Mammary epithelial cell (primary cell): ENCODE results near the gene HSPA13.

Experiments
- EZH2 ChIP-seq: IDR thresholded peaks from 2 replicates; pipeline ENCODE4 v1.6.1; 2012; ENCODE audit warnings: low read length, inconsistent platforms, borderline replicate concordance
- TF ChIP-seq, protein P1 (sequence below), 2 donors: IDR thresholded peaks in 1 of 2; conservative IDR thresholded peaks in 1 of 2; 2 replicates each; pipeline ENCODE4 v1.5.1; 2011 to 2012; ENCODE audit warnings: inconsistent platforms in 2 of 2, low read length in 2 of 2, mild to moderate bottlenecking in 2 of 2, control low read depth in 1 of 2, low read depth in 1 of 2; ENCODE audit not compliant: insufficient read depth in 1 of 2; ENCODE audit errors: extremely low read depth in 1 of 2

DNA sequence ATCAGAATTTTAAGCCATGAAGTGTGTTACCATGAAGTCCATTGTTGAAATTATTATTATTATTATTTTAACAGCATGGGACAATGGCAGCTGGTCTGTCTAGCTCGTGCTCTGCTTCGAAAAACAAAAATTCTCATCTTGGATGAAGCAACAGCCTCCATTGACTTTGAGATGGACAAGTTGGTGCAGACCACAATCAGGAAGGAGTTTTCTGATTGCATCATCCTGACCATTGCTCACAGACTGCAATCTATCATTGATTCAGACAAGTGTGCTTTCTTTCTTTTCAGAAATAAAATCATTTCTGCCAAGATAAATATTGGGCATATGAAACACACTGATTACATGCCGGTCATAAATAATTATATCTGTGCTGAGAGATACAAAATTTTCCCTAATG, 21.0 kb downstream of the HSPA13 start:
- TF ChIP-seq, protein P1, sequence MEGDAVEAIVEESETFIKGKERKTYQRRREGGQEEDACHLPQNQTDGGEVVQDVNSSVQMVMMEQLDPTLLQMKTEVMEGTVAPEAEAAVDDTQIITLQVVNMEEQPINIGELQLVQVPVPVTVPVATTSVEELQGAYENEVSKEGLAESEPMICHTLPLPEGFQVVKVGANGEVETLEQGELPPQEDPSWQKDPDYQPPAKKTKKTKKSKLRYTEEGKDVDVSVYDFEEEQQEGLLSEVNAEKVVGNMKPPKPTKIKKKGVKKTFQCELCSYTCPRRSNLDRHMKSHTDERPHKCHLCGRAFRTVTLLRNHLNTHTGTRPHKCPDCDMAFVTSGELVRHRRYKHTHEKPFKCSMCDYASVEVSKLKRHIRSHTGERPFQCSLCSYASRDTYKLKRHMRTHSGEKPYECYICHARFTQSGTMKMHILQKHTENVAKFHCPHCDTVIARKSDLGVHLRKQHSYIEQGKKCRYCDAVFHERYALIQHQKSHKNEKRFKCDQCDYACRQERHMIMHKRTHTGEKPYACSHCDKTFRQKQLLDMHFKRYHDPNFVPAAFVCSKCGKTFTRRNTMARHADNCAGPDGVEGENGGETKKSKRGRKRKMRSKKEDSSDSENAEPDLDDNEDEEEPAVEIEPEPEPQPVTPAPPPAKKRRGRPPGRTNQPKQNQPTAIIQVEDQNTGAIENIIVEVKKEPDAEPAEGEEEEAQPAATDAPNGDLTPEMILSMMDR (conservative IDR thresholded peaks at IDR 0.05 in 1 of 2, IDR thresholded peaks at IDR 0.05 in 1 of 2; ENCODE audit: extremely low read depth in 1 of 2, insufficient read depth in 1 of 2, low read depth in 1 of 2, low read length in 2 of 2), result no peak
- no peak for TF ChIP-seq EZH2
